MM.1S (cell line): ENCODE measurements around the gene PCDHGB7.
"Not testable (repeated sequence)": the region's sequence is repeated elsewhere in the genome, so short reads cannot be mapped to it uniquely, and the experiment has no call there.

Source experiments
- EZH2 ChIP-seq: fragments of 300-600 bp; sonication (generic); optimal IDR thresholded peaks from 2 replicates; pipeline ENCODE3; 2017; ENCODE audit warnings: low read depth, mild to moderate bottlenecking, antibody characterized with exemption, low read length, mixed read lengths
- EZH2phosphoT487 ChIP-seq: fragments of 300-600 bp; sonication (generic); IDR thresholded peaks from 2 replicates; pipeline ENCODE4 v1.6.1; 2018; ENCODE audit warnings: antibody characterized with exemption, low read length
- TF ChIP-seq, protein P1 (sequence below): fragments of 300-600 bp; sonication (generic); IDR thresholded peaks from 2 replicates; pipeline ENCODE4 v1.5.1; 2016; ENCODE audit warnings: antibody characterized with exemption, low read length, mixed read lengths

DNA sequence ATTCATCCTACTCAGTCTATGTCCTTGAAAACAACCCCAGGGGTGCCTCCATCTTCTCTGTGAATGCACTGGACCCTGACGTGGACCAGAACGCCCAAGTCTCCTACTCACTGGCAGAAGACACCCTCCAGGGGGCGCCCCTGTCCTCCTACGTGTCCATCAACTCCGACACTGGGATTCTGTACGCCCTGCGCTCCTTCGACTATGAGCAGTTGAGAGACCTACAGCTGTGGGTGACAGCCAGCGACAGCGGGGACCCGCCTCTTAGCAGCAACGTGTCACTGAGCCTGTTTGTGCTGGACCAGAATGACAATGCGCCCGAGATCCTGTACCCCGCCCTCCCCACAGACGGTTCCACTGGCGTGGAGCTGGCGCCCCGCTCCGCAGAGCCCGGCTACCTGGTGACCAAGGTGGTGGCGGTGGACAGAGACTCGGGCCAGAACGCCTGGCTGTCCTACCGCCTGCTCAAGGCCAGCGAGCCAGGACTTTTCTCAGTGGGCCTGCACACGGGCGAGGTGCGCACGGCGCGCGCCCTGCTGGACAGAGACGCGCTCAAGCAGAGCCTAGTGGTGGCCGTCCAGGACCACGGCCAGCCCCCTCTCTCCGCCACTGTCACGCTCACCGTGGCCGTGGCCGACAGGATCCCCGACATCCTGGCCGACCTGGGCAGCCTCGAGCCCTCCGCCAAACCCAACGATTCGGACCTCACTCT lies 41.9 kb upstream of the PCDHGB7 start:
- TF ChIP-seq, protein P1, sequence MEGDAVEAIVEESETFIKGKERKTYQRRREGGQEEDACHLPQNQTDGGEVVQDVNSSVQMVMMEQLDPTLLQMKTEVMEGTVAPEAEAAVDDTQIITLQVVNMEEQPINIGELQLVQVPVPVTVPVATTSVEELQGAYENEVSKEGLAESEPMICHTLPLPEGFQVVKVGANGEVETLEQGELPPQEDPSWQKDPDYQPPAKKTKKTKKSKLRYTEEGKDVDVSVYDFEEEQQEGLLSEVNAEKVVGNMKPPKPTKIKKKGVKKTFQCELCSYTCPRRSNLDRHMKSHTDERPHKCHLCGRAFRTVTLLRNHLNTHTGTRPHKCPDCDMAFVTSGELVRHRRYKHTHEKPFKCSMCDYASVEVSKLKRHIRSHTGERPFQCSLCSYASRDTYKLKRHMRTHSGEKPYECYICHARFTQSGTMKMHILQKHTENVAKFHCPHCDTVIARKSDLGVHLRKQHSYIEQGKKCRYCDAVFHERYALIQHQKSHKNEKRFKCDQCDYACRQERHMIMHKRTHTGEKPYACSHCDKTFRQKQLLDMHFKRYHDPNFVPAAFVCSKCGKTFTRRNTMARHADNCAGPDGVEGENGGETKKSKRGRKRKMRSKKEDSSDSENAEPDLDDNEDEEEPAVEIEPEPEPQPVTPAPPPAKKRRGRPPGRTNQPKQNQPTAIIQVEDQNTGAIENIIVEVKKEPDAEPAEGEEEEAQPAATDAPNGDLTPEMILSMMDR = not testable (repeated sequence)
- not testable (repeated sequence) for TF ChIP-seq EZH2, EZH2phosphoT487
